NCI-H1105 treated with DMSO at 0.1 percent for 48 hours (cell line): ENCODE measurements around the gene PTPRT.

Source experiments
- DNase-seq: peaks from one replicate; lab custom pipeline; 2025; lab: John Stamatoyannopoulos, UW

PTPRT gene

GRCh38 chr20:42549496-42549895 is 640.2 kb downstream of the PTPRT start:
- peak; percentile 70 for DNase-seq

- DNase-seq = no peak
Observed at GRCh38 chr20:42544926-42545325, 644.8 kb downstream of the PTPRT start.

DNA sequence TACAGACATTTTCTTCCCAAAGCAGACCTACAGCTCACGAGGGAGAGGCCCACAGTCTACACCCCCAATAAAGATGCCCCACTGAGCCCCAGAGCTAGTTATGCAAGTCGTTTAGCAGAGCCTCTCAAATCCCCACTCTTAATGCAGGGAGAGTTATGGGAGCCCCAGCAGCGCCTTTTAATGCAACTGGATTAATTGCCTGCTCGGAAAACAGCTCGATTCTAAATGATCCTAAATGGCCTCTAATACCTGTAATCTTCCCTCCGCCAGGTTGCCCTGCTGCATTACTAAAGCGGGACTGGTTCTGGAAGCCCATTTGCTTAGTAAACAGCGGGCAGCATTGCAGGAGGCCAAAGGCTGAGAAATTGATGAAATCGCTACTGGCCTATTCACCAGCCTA is 656.9 kb downstream of the PTPRT start:
- no peak for DNase-seq

DNA sequence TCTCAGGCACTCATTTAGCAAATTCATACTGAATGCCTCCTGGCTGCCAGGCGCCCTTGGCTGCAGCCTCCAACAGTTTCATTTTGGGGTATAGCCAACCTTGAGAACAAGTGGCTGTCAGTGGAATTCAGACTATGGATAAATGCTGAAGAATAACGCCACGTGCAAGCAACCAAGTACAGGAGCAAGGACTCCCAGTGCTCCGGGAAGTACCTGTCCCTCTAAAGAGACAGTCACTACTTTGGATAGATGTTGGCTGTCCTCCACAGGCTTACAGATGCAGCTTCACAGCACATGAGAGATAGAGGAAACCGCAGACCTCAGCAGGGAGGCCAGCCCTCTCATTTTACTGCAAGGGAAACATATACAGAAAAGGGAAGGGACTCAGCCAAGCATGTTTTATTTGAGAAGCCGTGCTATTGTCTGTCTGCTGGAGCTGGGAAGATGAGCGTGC is 658.2 kb downstream of the PTPRT start:
- no peak for DNase-seq

GRCh38 chr20:42530855-42531448 is 658.8 kb downstream of the PTPRT start:
- peak; percentile 61 for DNase-seq

- no peak for DNase-seq
Observed at GRCh38 chr20:42530191-42530590, 659.5 kb downstream of the PTPRT start.

DNA sequence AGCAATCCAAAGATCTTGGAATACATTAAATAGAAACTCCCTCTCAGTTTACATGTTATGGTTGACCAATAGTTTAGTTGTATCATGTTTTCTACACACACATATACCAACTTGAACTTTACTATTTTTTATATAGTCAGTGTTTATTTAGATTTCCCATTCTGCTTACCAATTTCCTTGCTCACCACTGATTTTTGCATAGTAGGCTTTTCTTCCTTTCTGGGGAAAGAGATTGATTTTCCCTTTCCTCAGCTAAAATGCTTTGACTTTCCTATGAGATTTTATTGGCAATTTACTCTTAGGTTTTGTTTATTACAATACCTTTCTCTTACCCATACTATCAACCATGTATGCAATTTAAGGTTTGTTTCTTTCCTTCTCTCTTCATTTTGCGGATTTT is 665.6 kb downstream of the PTPRT start:
- DNase-seq = no peak

- DNase-seq = no peak
Observed at GRCh38 chr20:42516692-42517091, 673.0 kb downstream of the PTPRT start.

DNA sequence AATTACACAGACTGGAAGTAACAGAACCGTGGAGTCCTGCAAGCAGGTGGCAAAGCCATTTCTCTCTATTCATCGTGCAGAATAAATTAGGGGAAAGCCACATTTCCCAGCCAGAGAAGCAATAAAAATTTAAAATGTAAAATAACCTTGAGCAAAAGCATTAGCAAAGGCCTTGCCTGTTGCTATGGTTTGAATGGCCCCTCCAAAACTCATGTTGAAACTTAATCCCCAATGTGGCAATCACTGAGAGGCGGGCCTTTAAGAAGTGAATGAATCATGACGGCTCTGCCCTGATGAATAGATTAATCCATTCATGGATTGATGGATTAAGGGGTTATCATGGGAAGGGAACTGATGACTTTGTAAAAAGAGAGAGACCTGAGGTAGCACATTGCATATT is 679.0 kb downstream of the PTPRT start:
- no peak for DNase-seq

DNA sequence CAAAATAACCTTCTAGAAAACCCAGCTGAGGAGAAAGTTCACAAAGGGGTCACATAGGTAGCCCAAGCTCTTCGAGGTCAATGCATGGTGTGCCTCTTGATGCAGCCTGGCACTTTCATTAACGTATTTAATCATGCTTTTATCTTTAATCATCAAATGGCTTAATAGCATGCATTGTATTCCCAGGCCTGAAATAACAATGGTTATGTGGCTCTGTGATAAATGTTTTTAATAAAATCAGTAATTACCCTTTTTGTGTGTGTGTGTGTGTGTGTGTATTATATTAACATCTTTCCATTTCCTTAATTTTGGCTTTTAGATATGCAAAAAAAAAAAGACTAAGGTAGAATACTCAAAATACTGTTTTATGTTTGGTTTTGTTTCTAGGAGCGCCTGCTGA is 681.8 kb downstream of the PTPRT start:
- no peak for DNase-seq

- DNase-seq = no peak
Observed at GRCh38 chr20:42506397-42506796, 683.3 kb downstream of the PTPRT start.

GRCh38 chr20:42502591-42502990 is 687.1 kb downstream of the PTPRT start:
- DNase-seq = no peak

GRCh38 chr20:42496595-42496994 is 693.1 kb downstream of the PTPRT start:
- no peak for DNase-seq

DNA sequence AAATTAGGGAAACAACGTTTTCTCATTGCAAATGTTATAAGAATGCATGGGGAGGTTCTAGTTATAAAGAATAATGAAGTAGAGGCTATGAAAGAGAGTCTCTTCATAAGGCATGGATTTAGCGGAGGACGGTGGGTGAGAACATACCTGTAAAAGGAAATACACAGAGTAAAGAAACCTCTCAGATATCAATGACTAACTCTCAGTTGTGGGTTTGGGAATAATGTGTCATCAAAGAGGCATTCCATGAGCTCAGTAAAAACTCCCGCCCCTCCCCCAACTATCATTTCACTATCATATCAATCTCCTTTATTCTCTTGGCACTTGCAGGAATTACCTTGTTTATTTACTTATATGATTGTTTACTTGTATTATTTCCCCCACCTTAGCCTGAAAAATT is 695.4 kb downstream of the PTPRT start:
- DNase-seq = no peak

DNA sequence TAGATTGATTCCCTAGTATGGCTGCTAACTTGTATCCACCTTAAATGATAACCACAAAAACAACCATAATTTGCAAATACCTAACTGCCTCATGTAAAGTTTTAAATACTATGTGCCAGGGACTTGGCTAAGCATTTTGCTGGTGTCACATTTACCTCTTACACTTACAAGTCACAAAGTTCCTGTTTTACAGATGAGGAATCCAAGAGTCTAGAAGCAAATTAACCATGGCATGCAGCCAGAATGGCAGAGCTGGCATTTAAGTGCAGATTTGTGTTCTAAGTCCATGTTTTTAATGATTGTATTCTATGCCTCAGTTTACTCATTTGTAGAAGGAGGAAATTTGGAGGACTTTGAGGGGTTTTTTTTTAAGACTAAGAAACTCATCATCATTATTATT is 696.7 kb downstream of the PTPRT start:
- no peak for DNase-seq

- DNase-seq = no peak
Observed at GRCh38 chr20:42492290-42492689, 697.4 kb downstream of the PTPRT start.

- DNase-seq = no peak
Observed at GRCh38 chr20:42485556-42485955, 704.1 kb downstream of the PTPRT start.

DNA sequence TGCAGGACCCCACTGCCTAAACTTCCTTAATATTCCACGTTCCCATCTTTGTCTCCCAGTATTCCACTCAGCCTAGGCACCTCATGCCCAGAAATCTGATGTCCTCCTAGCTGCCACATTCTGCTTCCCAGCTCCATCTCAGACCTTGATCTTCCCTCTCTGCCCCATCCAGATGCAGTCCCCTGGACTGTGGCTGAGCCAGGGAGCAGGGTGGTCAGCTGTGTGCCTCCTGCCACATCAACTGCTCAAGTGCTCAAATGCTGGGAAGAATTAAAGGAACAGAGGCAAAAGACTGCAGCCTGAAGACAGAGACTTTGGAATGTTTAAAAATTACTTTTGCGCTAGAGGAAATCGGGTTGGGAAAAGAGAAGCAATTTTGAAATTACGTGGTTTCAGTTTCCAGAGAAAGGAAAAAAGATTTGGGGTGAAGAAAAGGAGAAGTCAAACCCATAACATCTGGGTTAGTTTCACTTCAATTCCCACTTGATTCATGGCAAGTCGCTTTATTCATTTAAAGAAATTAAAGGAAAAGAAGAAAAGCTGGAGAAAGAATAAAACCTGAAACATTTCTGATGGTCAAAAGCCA is 704.8 kb downstream of the PTPRT start:
- DNase-seq = no peak

DNA sequence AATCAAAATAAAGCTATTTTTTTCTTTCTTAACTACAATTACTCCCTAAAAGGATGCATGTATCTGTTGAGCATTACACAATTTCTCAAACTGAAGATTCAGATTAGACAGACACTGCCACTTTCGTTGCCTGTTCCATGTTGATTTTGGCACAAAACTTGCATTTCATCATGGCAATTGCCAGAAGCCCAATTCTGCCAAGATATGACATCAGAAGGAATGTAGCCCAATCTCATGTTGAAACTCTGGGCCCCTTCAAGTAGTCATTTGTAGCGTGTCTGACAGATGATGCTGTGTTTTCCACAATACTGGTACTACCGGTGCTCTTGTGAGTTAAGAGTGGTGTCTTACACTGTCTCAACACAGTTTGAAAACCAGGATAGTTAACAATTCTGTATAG is 705.4 kb downstream of the PTPRT start:
- no peak for DNase-seq

DNA sequence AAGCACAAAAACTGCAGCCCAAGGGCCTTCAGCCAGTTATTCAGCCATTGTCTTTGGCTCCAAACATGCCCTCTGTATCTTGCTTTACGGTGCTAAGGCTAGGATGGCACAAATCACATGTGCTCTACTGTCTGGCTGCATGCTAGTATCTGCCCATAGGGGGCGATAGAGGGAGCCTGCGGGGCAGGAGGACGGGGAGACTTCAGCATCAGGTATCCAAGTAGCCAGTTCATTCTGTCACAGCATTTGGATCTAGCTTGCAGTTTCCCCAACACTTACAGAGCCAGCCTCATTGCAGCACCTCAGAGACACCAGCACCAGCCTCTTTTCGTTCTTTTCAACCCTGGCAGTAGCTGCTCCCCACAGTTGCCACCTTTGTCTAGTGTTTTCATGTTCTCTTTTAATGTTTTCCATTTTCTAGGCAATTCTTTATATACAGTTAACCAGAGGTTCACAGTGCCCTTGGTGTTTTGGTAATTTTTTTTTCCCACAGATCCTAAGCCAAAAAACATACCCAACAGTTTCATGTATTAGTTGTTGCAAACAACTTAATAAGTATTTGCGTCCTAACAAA is 705.9 kb downstream of the PTPRT start:
- no peak for DNase-seq

- no peak for DNase-seq
Observed at GRCh38 chr20:42482808-42483207, 706.9 kb downstream of the PTPRT start.

GRCh38 chr20:42475773-42476172 is 713.9 kb downstream of the PTPRT start:
- DNase-seq = no peak

GRCh38 chr20:42474646-42475045 is 715.1 kb downstream of the PTPRT start:
- DNase-seq = peak; percentile 74

GRCh38 chr20:42472198-42472597 is 717.5 kb downstream of the PTPRT start:
- DNase-seq = no peak
